T-helper 9 cell (primary cell): Measurements from ENCODE around the gene GAS7.

Experiments used
- DNase-seq: peaks from one replicate; pipeline ENCODE4 v3.0.0-alpha.2; 2020
- total RNA-seq, 2 donors: gene quantifications; one replicate each; lab custom pipeline; 2026; lab: John Stamatoyannopoulos, UW

Gene GAS7
- total RNA-seq, result 1.4 to 3.4 reads per million in 2 donors

- no peak for DNase-seq
Measured at GRCh38 chr17:10198509-10199249, at the start of gene GAS7. Gene GAS7 (minus strand): TSS chr17:10198606.

GRCh38 chr17:10247810-10248209, 49.4 kb upstream of the GAS7 start:
- no peak for DNase-seq

- DNase-seq, result no peak
Measured at GRCh38 chr17:10243883-10244844, 45.8 kb upstream of the GAS7 start.

- no peak for DNase-seq
Measured at GRCh38 chr17:10241781-10242180, 43.4 kb upstream of the GAS7 start.

- DNase-seq, result no peak
Measured at GRCh38 chr17:10238661-10239060, 40.3 kb upstream of the GAS7 start.

- DNase-seq, result no peak
Measured at GRCh38 chr17:10234033-10234432, 35.6 kb upstream of the GAS7 start.

- DNase-seq, result no peak
Measured at GRCh38 chr17:10233161-10233560, 34.8 kb upstream of the GAS7 start.

- no peak for DNase-seq
Measured at GRCh38 chr17:10229181-10229580, 30.8 kb upstream of the GAS7 start.

- DNase-seq, result peak; percentile 18
Measured at GRCh38 chr17:10226930-10227695, 28.7 kb upstream of the GAS7 start.

- no peak for DNase-seq
Measured at GRCh38 chr17:10224582-10225195, 26.3 kb upstream of the GAS7 start.

- no peak for DNase-seq
Measured at GRCh38 chr17:10219193-10219592, 20.8 kb upstream of the GAS7 start.

- DNase-seq, result no peak
Measured at GRCh38 chr17:10217916-10218315, 19.5 kb upstream of the GAS7 start.

GRCh38 chr17:10216213-10216938, 18.0 kb upstream of the GAS7 start:
- DNase-seq, result no peak

- DNase-seq, result no peak
Measured at GRCh38 chr17:10215286-10215685, 16.9 kb upstream of the GAS7 start.

- DNase-seq, result no peak
Measured at GRCh38 chr17:10211666-10212065, 13.3 kb upstream of the GAS7 start.

- no peak for DNase-seq
Measured at GRCh38 chr17:10210151-10210574, 11.8 kb upstream of the GAS7 start.

- no peak for DNase-seq
Measured at GRCh38 chr17:10208604-10209193, 10.3 kb upstream of the GAS7 start.

GRCh38 chr17:10207153-10207552, 8.7 kb upstream of the GAS7 start:
- no peak for DNase-seq

- DNase-seq, result no peak
Measured at GRCh38 chr17:10205549-10206185, 7.3 kb upstream of the GAS7 start.

- DNase-seq, result no peak
Measured at GRCh38 chr17:10201680-10202079, 3.3 kb upstream of the GAS7 start.

- no peak for DNase-seq
Measured at GRCh38 chr17:10200645-10201044, 2.2 kb upstream of the GAS7 start.
